Measurements from ENCODE around the gene KCNC4. TPM values are rescaled to one million over a fixed set of nuclear protein-coding genes. Genes with fewer than 3 reads are reported as not detected.

The KCNC4 gene
- total and polyA plus RNA-seq, 2 of the 4 experiments (the other 2 are of a cell fraction): 0.18 to 2.3 TPM

GRCh38 chr1:110221119-110221518, 11.0 kb downstream of the KCNC4 start:
- CTCF ChIA-PET: no interaction called here
- intact Hi-C loops (cut with micrococcal nuclease): no loop called here
- in situ Hi-C loops (cut with MboI; ENCODE audit: low sequenced_read_pairs): no loop called here

More at GRCh38 chr1:110221119-110221518, 11.0 kb downstream of the KCNC4 start:
- H3K9me1 ChIP-seq (ENCODE audit: insufficient read depth, low read length): no peaks in the 10 kb centered on the region
- no peak overlapping the region for H4K91ac ChIP-seq (ENCODE audit: insufficient read depth, low read depth, low read length)
- no peak overlapping the region for H2AK5ac ChIP-seq (ENCODE audit: low read depth, low read length)
- H3K4me1 ChIP-seq (ENCODE audit: control insufficient read depth, insufficient read depth, low read length): no peaks in the 10 kb centered on the region
- no peaks in the 10 kb centered on the region for H3K9me3 ChIP-seq (ENCODE audit: control insufficient read depth, insufficient read depth, low read length)
- H3K36me3 ChIP-seq (ENCODE audit: control insufficient read depth, insufficient read depth, low read length): no peaks in the 10 kb centered on the region
- no peak overlapping the region for H2BK5ac ChIP-seq (ENCODE audit: low read depth, low read length, poor library complexity, severe bottlenecking)
- BruUV-seq (replicated peaks): no TSS peak
- no peak overlapping the region for H3K14ac ChIP-seq (replicated peaks; ENCODE audit: low read depth, low read length)
- TF ChIP-seq CEBPB (IDR thresholded peaks at IDR 0.05; ENCODE audit: low read depth, low read length): no peak
- TF ChIP-seq FOS (IDR thresholded peaks at IDR 0.05; ENCODE audit: low read depth, low read length): no peak
- TF ChIP-seq CHD1 (IDR thresholded peaks at IDR 0.05; ENCODE audit: low read depth, low read length): no peak
- no peak for TF ChIP-seq ELK1 (IDR thresholded peaks at IDR 0.05; ENCODE audit: borderline replicate concordance, low read depth, low read length)
- TF ChIP-seq MXI1 (IDR thresholded peaks at IDR 0.05; ENCODE audit: borderline replicate concordance, low read depth, low read length): no peak
- no peak for TF ChIP-seq BHLHE40 (IDR thresholded peaks at IDR 0.05; ENCODE audit: low read depth, low read length)
- TF ChIP-seq, protein P1, sequence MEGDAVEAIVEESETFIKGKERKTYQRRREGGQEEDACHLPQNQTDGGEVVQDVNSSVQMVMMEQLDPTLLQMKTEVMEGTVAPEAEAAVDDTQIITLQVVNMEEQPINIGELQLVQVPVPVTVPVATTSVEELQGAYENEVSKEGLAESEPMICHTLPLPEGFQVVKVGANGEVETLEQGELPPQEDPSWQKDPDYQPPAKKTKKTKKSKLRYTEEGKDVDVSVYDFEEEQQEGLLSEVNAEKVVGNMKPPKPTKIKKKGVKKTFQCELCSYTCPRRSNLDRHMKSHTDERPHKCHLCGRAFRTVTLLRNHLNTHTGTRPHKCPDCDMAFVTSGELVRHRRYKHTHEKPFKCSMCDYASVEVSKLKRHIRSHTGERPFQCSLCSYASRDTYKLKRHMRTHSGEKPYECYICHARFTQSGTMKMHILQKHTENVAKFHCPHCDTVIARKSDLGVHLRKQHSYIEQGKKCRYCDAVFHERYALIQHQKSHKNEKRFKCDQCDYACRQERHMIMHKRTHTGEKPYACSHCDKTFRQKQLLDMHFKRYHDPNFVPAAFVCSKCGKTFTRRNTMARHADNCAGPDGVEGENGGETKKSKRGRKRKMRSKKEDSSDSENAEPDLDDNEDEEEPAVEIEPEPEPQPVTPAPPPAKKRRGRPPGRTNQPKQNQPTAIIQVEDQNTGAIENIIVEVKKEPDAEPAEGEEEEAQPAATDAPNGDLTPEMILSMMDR (conservative IDR thresholded peaks at IDR 0.05; ENCODE audit: low read depth, low read length): no peak
- no peak for TF ChIP-seq POLR2A (IDR thresholded peaks at IDR 0.05; ENCODE audit: low read depth, low read length)
- TF ChIP-seq NFE2L2 (IDR thresholded peaks at IDR 0.05; ENCODE audit: low read depth, low read length): no peak
- TF ChIP-seq MAZ (IDR thresholded peaks at IDR 0.05; ENCODE audit: borderline replicate concordance, low read depth, low read length): no peak
- TF ChIP-seq SMC3 (IDR thresholded peaks at IDR 0.05; ENCODE audit: low read depth, low read length): no peak
- TF ChIP-seq MAFK (IDR thresholded peaks at IDR 0.05; ENCODE audit: low read depth, low read length): no peak
- TF ChIP-seq RAD21 (IDR thresholded peaks at IDR 0.05; ENCODE audit: low read length): no peak
- TF ChIP-seq RCOR1 (IDR thresholded peaks at IDR 0.05; ENCODE audit: insufficient replicate concordance, low read length): no peak
- TF ChIP-seq, protein P2, sequence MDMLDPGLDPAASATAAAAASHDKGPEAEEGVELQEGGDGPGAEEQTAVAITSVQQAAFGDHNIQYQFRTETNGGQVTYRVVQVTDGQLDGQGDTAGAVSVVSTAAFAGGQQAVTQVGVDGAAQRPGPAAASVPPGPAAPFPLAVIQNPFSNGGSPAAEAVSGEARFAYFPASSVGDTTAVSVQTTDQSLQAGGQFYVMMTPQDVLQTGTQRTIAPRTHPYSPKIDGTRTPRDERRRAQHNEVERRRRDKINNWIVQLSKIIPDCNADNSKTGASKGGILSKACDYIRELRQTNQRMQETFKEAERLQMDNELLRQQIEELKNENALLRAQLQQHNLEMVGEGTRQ (IDR thresholded peaks at IDR 0.05; ENCODE audit: low read depth, low read length): no peak
- no peak for TF ChIP-seq RFX5 (IDR thresholded peaks at IDR 0.05; ENCODE audit: low read depth, low read length)
- POLR2A ChIA-PET (ENCODE audit: unreplicated experiment): no interaction called here
- no peak overlapping the region for H4K5ac ChIP-seq (ENCODE audit: low read depth, low read length)
- H2BK120ac ChIP-seq (ENCODE audit: low read depth, low read length): no peak overlapping the region
- no peak overlapping the region for H4K8ac ChIP-seq (ENCODE audit: low read depth in 2 of 2, low read length in 2 of 2)
- H3K18ac ChIP-seq (ENCODE audit: low read depth, low read length): no peak overlapping the region
- no peak overlapping the region for H3K23ac ChIP-seq (ENCODE audit: low read depth, low read length)
- DNase-seq (no peak), ATAC-seq (ENCODE audit: low read depth) (no peak)
- no peak overlapping the region for H3K27ac ChIP-seq (ENCODE audit: insufficient read depth, low read length)
- H2AFZ ChIP-seq (replicated peaks; ENCODE audit: low read length, poor library complexity): no peak overlapping the region
- H3K4ac ChIP-seq (ENCODE audit: low read depth, low read length): no peak overlapping the region
- dilution Hi-C loops (cut with HindIII; ENCODE audit: low sequenced_read_pairs, unreplicated experiment): no loop called here
- no peaks in the 10 kb centered on the region for H4K20me1 ChIP-seq (ENCODE audit: insufficient read depth, low read length)
- WGBS, 2 experiments (ENCODE audit: extremely low coverage in 2 of 2, insufficient read length in 1 of 2): no CpG with 5 or more reads among the region's 4 CpGs
- no peak overlapping the region for H3K4me2 ChIP-seq (ENCODE audit: low read depth, low read length)
- peaks cover 12% of the 10 kb centered on the region for H3K27me3 ChIP-seq (ENCODE audit: control insufficient read depth, insufficient read depth, low read length)
- H2AK9ac ChIP-seq (replicated peaks; ENCODE audit: low read depth, low read length, poor library complexity): no peak overlapping the region
- H3K9ac ChIP-seq (ENCODE audit: low read depth, low read length): no peak overlapping the region
- no peaks in the 10 kb centered on the region for H3K79me1 ChIP-seq (ENCODE audit: low read depth in 1 of 2, low read length in 2 of 2)
- no peak overlapping the region for H2BK20ac ChIP-seq (ENCODE audit: low read depth, low read length)
- H3K56ac ChIP-seq (ENCODE audit: extremely low read depth, insufficient read depth, low read length): no peak overlapping the region
- H3K4me3 ChIP-seq (ENCODE audit: insufficient read depth, low read depth, low read length): no peak overlapping the region
- no peak overlapping the region for H2BK15ac ChIP-seq (ENCODE audit: low read depth, low read length)
